HG02943 (cell line): ENCODE results near the gene DNAI1.

ENCODE experiments used
- ATAC-seq: cut with Tn5 transposase; IDR thresholded peaks from one replicate; pipeline ENCODE4 v1.9.1; 2021; ENCODE audit warnings: mild to moderate bottlenecking, low read depth, moderate library complexity; ENCODE audit not compliant: unreplicated experiment

Gene DNAI1

GRCh38 chr9:34485822-34486221, 27.2 kb downstream of the DNAI1 start:
- no peak for ATAC-seq

DNA sequence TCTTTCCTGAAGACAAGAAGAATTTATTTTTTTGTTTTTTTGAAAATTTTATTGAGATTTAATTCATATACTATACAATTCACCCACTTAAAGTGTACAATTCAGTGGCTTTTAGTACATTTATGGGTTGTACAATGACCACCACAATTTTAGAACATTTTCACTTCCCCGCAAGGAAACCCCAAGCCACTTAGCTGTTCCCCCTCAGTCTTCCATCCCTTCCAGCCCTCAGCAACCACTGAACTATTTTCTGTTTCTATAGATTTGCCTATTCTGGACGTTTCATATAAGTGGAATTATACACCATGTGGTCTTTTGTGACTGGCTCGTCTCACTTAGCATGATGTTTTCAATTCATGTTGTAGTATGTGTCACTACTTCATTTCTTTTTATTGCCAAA, 28.0 kb downstream of the DNAI1 start:
- no peak for ATAC-seq

- ATAC-seq, result no peak
These were observed 31.8 kb downstream of the DNAI1 start for GRCh38 chr9:34490360-34490759.

DNA sequence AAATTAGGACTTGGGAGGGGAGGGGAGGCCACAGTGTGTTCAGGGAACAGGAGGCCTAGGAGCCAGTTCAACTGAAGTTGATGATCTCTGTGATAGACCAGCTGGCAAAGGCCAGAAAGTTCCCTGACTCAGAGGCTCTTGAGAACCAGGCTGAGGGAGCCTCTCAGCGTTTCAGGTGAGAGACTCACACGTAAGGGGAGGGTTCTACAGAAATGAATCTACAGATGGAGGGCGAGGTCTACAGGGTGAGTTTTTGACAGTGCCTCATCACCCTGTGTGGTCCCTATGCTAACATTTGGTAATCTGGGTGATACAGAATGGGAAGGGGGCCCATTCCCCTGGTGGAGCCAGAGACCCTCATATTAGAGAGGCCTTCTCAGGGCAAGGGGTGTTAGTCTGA, 32.2 kb downstream of the DNAI1 start:
- no peak for ATAC-seq

GRCh38 chr9:34491596-34491995, 33.0 kb downstream of the DNAI1 start:
- ATAC-seq, result no peak

GRCh38 chr9:34492051-34492450, 33.4 kb downstream of the DNAI1 start:
- no peak for ATAC-seq

DNA sequence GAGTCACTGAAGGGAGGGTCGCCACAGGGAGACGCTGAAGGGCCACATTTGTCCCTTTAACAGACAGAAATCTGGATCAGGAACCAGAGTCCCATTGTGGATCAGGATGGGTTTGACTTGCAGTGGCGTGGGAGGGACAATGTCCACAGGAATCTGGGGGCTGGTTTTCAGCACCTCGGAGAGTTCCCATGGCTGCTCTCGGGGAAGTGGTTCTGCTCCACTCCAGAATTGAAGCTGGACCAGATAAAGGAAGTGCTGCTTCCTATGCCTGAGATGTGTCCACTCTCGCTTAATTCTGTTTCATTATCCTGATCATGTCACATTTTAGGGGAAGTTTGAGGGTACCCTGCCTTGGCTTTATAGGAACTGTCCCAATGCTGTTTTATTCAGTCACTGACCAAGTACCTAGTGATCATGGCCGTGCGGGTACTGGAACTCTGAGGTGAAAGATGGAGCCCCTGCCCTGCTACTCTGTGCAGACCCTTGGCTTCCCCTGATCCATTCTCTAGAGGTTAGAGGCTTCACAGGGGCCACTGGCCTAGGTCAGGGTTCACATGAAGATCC, 35.4 kb downstream of the DNAI1 start:
- no peak for ATAC-seq

DNA sequence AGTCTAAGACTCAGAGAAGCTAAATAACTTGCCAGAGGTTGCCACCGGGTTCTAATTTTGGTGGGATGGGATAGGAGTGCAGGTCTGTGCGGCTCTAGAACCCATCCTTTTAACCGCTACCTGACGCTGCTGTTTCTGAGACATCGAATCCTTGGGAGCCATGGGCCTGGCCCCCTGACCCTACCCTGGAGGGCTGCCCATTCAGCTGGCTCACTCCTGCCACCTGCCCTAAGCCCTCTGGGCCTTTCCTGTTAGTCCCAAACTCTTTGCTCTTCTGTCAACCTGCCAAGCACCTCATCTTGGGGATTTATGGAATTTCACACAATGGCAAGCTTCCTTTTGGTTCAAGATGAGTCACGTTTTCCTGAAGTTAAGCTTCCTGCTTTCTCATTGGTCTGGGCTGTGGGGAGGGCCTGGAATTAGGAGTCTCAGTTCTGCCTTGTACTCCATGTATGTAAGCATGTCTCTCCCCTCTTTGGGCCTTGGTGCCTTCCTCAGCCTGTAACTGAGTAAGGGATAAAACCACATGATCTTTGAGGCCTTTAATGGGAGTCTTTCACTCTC, 37.6 kb downstream of the DNAI1 start:
- ATAC-seq, result no peak

- no peak for ATAC-seq
These were observed 39.9 kb downstream of the DNAI1 start for GRCh38 chr9:34498553-34498952.

DNA sequence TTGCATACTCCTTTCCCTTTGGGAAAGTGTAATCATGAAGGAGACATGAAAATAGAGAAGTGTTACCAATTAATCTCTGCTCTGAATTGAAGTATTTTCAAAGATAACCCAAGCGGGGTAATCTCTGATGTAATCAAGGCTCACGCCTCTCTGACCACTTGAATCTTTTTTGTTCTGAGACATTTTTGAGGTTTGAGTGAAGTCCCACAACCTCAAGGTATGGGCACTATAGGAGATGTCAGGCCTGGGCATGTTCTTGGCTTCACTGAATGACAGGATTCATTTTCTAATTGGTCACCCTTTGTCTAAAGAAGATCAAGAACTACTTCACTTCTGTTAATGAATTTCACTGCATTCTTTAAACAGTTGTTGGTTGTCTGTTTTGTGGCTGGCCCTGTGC, 40.5 kb downstream of the DNAI1 start:
- no peak for ATAC-seq

- no peak for ATAC-seq
These were observed 42.1 kb downstream of the DNAI1 start for GRCh38 chr9:34500623-34501267.

DNA sequence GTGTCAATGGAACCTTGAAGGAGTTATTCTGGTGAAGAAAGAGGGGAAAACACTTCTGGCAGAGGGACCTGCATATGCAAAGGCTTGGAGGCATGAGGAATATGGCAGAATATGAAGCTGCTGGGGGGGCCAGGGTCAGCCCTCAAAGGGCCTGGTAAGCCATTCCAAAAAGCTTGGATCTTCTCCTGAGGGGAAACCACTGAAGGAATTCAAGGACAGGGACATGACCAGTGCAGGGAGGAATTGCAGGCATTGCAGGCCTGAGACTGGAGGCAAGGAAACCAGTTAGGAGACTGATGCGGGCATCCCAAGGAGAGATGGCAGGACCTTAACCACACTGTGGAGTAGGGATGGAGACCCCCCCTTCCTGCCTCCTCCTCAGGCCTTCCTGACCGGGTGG, 42.8 kb downstream of the DNAI1 start:
- ATAC-seq, result no peak

GRCh38 chr9:34501889-34502425, 43.4 kb downstream of the DNAI1 start:
- ATAC-seq, result no peak

DNA sequence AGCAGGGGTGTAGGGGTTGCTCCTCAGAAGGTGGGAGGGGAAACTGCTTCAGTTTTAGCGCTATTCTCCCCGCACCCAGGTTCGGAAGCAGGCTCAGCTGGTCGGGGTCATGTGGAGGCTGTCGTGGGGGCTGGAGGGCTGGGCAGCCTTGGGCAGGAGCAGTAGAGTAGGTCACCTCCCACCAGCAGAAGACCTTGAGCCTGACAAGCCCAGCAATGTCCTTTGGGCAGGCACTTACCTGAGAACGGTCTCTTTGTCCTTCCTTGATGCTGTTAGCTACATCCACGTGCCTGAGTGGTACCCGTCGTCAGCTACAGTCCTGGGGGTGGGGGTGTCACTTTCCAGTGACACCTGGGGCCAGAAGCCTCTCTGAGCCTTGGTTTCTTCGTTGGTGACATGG, 43.9 kb downstream of the DNAI1 start:
- ATAC-seq, result no peak

GRCh38 chr9:34502891-34503290, 44.3 kb downstream of the DNAI1 start:
- ATAC-seq, result no peak

- ATAC-seq, result no peak
These were observed 44.8 kb downstream of the DNAI1 start for GRCh38 chr9:34503406-34503805.

DNA sequence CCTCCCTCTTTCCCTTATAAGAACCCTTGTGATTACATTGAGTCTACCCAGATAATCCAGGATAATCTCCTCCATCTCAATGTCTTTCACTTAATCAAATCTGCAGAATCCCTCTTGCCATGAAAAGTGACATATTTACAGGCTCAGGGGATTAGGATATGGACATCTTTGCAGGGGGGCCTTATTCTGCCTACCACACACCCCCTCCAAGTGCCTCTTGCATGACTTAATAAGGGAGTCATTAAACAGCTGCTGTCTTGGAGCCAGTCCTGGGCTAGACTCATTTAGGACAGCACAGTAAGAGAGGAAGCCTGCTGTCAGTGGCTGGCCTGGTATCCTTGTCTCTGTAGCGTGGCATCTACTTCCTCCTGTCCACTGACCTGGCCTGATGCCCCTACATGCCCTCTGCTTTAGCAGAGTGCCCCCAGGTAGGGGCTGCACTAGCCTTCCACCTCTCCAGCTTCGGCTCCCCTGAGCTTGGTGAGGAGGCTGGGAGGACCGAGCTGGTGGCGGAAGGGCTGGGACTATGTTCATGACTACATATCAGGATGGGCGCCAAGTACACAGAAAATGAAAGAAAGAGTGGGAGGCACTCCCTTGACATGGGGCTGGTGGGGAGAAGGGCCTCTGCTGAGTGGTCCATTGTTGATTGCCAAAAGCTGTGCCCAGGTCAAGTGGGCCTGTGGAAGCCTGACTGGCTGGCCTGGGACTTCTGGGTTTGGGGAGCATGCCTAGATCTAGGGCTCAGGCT, 46.9 kb downstream of the DNAI1 start:
- ATAC-seq, result no peak

DNA sequence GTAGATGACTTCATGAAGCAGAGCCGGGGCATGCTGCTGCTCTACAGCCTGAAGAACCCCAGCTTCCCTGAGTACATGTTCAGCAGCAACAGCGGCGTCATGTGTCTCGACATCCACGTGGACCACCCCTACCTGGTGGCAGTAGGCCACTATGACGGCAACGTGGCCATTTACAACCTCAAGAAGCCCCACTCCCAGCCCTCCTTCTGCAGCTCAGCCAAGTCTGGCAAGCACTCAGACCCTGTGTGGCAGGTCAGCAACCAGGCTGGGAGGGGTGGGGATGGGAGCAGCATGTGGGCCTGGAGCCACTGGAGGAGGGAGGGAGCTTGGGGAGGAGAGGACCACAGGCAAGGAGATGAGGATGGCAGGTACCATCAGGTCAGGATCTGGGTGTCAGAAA, 48.0 kb downstream of the DNAI1 start:
- no peak for ATAC-seq

DNA sequence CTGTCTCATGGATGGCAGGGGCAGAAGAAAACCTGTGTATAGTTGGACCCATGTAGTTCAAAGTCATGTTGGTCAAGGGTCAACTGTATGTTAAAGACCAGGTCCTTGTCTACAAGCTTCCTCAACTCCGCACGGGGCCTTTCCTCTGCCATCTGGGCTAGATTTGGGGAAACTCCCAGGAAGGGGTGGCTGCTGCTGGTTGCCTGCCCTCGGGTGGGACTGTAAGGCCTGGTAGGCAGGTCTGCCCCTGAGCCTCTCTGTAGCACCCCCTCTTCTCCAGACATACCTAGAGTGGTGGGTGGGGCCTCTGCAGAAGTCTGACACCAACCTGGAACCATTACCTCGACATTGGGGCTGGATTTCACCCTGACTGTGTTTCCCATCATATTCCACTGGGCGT, 49.0 kb downstream of the DNAI1 start:
- ATAC-seq, result no peak

GRCh38 chr9:34507966-34508365, 49.4 kb downstream of the DNAI1 start:
- ATAC-seq, result no peak

- no peak for ATAC-seq
These were observed 49.9 kb downstream of the DNAI1 start for GRCh38 chr9:34508463-34508862.
